ENCODE data around the gene FAM177A1.

DNA sequence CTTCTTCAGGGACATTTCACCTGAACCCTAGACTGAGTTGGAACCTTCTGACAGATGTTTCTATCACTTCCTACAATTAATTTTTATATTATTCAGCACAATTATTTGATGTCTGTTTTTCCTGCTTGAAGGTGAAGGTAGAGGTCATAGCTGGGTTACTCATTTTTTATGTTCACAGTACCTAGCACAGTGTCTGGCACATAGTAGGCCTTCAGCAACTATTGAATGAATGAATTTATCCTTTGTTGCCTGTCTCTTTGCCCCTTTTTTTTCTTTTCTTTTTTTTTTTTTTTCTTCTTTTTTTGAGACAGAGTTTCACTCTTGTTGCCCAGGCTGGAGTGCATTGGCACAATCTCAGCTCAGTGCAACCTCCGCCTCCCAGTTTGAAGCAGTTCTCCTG is 29.5 kb upstream of the FAM177A1 start:
- TF ChIP-seq, protein P1, sequence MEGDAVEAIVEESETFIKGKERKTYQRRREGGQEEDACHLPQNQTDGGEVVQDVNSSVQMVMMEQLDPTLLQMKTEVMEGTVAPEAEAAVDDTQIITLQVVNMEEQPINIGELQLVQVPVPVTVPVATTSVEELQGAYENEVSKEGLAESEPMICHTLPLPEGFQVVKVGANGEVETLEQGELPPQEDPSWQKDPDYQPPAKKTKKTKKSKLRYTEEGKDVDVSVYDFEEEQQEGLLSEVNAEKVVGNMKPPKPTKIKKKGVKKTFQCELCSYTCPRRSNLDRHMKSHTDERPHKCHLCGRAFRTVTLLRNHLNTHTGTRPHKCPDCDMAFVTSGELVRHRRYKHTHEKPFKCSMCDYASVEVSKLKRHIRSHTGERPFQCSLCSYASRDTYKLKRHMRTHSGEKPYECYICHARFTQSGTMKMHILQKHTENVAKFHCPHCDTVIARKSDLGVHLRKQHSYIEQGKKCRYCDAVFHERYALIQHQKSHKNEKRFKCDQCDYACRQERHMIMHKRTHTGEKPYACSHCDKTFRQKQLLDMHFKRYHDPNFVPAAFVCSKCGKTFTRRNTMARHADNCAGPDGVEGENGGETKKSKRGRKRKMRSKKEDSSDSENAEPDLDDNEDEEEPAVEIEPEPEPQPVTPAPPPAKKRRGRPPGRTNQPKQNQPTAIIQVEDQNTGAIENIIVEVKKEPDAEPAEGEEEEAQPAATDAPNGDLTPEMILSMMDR (IDR thresholded peaks at IDR 0.05; ENCODE audit: borderline replicate concordance, extremely low read depth, low read length, poor library complexity, severe bottlenecking), result no peak
- TF ChIP-seq EZH2 (IDR thresholded peaks at IDR 0.05; ENCODE audit: borderline replicate concordance, low read depth, low read length, severe bottlenecking), result no peak

Data from DND-41 (cell line).